ENCODE results near the gene ST14.
"Not testable (repeated sequence)": the region's sequence is repeated elsewhere in the genome, so short reads cannot be mapped to it uniquely, and the experiment has no call there.

The ST14 gene

DNA sequence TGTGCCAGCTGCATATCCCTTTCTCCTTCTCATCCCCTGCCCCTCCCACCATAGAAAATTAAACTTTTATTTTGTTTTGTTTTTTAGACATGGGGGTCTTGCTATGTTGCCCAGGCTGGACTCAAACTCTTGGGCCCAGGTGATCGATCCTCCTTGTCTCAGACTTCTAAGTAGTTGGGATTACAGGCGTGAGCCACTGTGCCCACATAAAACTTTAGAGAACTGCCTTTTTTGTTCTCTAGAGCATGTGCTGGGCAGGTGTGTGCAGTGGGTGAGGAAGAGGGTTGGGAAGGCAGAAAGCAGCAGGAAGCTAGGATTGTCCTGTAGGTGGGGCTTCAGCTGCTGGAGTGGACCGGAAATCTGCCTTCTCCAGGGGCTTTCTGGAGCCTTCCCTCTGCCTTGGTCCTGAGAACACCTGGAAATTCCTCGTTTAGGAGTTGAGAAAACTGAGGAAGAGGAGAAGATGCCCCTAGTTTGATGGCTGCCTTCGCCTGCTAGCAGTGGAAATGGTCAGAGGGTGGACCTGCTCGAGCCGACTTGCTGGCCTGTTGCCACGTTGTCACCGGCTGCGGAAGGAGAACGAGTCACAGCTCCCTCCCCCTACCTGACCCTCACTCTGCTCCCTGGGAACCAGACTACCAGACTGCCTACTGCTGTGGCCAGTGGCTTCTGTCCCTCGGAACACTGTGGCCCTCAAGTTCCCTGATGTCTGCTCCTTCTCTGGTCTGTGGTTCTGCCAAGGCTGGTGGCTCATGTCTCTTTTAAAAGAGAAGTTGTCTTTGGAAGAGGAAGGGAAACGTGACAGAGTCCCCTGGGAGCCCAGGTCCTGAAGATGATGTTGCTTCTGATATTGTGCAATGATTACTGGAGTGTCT lies 4.0 kb downstream of the ST14 start:
- DNase-seq (ENCODE audit: low read depth in 3 of 3), result no peak

GRCh38 chr11:130164221-130164570 lies 4.6 kb downstream of the ST14 start:
- DNase-seq (ENCODE audit: low read depth in 3 of 3), result no peak

- no peak for DNase-seq (ENCODE audit: low read depth in 3 of 3)
These were observed 6.2 kb downstream of the ST14 start for GRCh38 chr11:130165601-130166456.

GRCh38 chr11:130166457-130166784 lies 6.8 kb downstream of the ST14 start:
- DNase-seq (ENCODE audit: low read depth in 3 of 3), result no peak

DNA sequence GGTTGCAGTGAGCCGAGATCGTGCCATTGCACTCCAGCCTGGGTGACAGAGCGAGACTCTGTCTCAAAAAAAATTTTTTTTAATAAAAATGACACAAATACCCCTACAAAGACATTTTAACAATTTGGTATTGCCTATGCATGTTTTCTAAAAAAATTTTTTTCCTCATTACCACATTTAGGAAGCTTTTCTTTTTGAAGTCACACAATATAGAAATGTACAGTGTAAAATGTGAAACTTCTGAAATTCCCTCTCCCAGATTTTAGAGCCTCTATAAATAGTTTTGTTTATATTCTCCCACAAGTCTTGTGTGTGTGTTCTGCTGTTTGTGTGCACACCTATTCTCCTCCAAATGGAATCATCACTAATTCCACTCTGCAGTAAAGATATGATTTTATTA lies 7.6 kb downstream of the ST14 start:
- no peak for DNase-seq (ENCODE audit: low read depth in 3 of 3)

DNA sequence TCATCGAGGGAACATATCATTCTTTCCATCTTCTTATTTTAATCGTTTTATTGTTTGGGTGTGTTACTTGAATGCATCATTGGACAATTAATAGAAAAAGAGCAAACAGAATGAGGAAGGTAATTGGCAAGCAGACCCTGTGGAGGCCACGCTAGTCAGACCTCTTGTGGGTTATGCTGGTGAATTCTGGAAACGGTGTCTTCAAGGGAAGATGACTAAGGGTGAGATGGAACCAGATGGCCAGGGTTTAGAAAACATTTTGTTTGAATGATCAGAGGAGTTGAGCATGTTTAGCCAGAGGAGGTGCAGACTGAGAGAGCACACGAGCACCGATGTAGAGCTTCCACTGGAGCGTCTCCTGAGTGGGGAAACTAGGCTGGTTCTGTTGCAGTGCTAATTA lies 8.5 kb downstream of the ST14 start:
- no peak for DNase-seq (ENCODE audit: low read depth in 3 of 3)

GRCh38 chr11:130170345-130170744 lies 10.8 kb downstream of the ST14 start:
- no peak for DNase-seq (ENCODE audit: low read depth in 3 of 3)

- DNase-seq (ENCODE audit: low read depth in 3 of 3), result no peak
These were observed 12.0 kb downstream of the ST14 start for GRCh38 chr11:130171534-130171933.

DNA sequence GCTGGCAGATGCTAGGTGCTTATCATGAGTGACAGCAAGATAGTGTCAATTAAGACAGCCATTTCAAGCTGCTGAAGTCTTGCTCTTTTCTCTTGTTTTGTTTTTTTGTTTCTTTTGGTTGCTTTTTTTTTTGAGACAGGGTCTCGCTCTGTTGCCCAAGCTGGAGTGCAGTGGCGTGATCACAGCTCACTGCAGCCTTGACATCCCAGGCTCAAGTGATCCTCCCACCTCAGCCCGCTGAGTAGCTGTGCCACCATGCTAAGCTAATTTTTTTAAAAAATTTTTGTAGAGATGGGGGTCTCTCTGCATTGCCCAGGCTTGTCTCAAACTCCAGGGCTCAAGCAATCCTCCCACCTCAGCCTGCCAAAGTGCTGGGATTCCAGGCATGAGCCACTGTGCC lies 12.4 kb downstream of the ST14 start:
- not testable (repeated sequence) for DNase-seq (ENCODE audit: low read depth in 3 of 3)

DNA sequence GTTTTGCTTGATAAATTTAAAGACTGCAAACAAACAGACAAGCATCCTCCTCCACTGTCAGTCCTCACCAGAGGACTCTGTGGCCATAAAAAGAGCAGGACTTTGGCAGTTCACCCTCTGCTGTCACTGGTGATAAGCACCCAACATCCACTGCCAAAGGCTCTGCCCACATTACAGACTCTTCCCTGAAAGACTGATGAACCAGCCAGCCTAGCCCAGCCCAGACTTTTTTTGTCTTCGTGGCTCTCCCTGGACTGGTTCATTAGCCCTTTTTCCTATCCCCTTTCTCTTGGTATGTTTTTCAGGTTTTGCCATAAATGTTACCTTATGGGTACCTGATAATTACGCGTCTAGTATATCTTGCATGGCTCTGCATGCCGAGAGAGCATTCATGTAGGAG lies 15.1 kb downstream of the ST14 start:
- no peak for DNase-seq (ENCODE audit: low read depth in 3 of 3)

DNA sequence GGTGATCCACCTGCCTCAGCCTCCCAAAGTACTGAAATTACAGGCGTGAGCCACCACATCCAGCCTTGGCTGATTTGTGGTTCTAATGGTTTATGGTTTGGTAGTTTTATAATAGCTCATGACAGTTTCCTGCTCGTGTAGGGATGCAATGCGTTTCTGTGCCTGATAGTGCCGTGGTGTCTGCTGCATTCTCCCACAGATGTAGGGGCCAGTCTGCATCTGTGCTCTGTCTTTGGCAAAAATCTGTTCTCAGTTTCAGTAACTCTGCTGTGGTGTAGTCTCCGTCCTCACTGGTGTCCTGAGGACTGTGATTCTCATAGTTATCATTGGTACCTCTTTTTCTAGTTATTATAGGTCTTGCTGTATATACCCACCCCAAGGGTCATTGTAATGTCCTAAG lies 16.3 kb downstream of the ST14 start:
- no peak for DNase-seq (ENCODE audit: low read depth in 3 of 3)

GRCh38 chr11:130177782-130178181 lies 18.2 kb downstream of the ST14 start:
- no peak for DNase-seq (ENCODE audit: low read depth in 3 of 3)

DNA sequence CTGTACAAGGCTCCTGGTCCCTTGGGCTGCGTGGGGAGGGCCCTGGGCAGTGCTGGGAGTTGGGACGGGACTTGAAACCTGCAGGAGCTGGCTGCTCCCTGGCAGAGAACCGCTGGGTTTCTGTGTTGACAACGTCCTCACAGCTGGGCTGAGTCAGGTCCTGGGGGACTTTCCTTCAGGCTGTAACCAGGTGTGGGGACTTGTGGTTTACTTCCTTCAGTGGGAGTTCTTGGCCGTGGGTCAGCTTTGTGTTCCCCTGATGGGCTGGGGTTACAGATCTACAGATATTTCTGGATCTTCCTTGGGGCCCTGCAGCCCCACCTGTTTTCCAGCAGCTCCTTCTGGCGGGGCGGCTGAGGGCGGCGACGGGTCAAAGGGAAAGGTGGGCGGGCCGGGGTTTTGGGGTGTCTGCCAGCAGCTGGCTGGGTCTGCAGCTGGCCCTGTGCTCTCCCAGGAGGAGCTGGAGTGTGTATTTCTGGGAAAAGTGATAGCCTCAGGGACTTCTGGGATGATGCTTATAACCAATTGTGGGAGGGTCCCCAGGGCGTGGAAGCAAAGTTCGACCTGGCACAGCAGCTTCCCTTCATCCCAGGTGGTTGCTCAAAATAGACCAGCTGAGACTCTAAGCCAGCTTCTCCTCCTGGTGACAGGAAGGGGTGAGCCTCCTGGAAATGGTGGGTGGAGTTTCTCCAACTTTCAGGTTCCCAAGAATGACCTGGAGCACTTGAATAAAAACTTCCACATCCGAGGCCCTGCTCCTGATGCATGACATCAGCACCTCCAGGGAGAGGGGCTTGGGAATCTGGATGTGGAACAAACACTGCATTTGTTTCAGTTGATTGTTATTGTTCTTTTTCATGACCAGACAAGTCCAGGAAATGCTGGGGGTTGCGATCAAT lies 19.1 kb downstream of the ST14 start:
- DNase-seq (ENCODE audit: low read depth in 3 of 3), result no peak

GRCh38 chr11:130179396-130180306 lies 20.1 kb downstream of the ST14 start:
- no peak for DNase-seq (ENCODE audit: low read depth in 3 of 3)

DNA sequence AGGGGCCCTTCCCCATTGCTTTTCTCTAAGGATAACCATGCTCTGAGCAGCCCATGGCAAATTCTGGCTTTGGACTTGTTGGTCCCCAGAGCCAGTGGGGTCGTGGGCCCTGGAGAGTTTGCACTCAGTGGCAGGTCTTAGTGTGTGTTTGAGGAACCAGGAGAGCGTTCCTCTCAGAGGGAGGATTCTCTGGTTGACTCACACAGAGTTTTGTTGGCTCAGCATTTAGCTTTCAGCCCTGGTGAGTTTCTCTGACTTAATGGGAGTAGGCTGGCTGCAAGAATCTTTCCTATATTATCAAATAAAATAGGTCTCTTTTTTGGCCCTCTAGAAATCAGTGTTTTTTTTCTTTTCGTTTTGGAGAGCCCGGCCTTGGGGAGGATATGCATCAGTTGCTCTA lies 20.9 kb downstream of the ST14 start:
- no peak for DNase-seq (ENCODE audit: low read depth in 3 of 3)

DNA sequence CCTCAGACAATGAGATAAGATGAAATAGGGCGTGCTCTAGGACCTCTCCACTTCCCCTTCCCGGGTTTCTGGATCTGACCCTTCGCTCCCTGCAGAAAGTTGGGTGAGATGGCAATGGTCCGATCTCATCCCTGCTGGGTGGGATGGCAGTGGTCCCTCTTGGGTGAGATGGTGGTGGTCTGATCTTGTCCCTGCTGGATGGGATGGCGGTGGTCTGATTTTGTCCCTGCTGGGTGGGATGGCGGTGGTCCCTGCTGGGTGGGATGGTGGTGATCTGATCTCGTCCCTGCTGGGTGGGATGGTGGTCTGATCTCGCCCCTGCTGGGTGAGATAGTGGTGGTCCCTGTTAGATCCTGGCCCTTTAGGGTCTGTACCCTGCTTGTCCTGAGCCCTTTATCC lies 21.3 kb downstream of the ST14 start:
- no peak for DNase-seq (ENCODE audit: low read depth in 3 of 3)

- no peak for DNase-seq (ENCODE audit: low read depth in 3 of 3)
These were observed 22.0 kb downstream of the ST14 start for GRCh38 chr11:130181295-130182272.

DNA sequence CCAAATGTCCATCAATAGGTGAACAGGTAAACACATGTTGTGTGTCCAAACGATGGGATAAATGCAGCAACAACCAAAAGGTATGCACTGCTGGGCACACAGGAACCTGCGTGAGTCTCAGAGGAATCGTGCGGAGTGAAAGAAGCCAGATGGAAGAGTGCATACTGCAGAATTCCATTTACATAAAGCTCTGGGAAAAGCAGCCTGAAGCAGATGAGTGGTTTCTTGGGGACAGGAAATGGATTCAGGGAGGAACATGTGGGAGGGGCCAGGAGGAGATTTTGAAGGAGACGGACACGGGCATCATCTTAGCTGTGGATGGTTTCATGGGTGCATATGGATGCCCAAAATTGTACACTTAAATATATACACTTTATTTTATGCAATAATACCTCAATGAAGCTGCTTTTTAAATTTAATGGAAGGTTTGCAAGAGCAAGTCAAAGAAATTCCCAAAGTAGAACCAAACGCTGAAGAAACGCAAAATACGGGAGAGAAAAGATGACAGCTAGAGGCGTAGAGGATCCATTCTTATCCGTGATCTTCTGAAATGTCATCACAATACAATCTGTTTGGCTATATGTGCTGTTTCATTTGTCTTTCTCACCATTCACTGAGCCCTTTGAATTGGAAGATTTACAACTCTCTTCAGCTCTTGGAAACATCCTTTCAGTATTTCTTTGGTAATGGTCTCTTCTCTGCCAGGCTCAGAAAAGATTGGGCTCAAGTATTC lies 24.5 kb downstream of the ST14 start:
- no peak for DNase-seq (ENCODE audit: low read depth in 3 of 3)

DNA sequence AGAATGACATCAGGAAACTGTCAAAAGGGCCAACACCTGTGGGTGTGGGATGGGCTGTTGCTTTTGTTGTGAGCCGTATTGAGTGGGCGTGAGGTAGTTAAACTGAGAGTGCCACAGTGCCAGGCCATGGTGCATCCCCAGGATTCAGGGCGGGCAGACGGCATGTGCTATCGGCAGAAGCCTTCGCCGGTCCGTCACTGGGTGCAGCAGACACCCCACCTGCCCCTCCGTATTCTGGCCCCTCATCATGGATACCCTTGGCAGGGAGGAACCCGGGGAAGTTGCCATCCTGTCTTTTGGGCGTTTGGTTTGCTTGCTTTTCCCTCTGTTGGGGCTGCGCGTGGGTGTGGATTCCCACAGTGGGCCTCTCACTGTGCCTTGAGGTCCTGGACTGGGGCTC lies 27.5 kb downstream of the ST14 start:
- DNase-seq (ENCODE audit: low read depth in 3 of 3), result no peak
